ENCODE results near the gene ARHGEF17.

Gene ARHGEF17

DNA sequence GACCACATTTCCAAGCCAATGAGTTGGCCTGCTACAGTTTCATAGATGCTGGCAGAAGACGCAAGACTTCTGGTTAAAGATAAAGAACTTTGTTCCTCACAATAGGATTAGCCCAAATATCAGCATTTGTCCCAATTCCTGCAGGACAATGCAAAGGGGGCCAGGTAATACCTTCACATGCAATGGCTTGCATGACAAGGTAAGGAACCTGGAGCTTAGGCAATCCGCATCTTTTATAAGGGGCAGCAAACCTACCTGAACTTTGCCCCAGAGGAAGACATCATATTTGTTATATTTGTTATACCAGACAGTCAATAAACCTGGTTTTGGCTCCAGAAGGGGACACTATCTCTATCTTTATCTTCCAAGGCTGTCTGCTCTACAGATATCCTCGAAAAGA is 30.6 kb upstream of the ARHGEF17 start:
- TF ChIP-seq JUND (IDR thresholded peaks at IDR 0.05; ENCODE audit: low read depth): no peak
- in situ Hi-C loops (cut with HindIII; ENCODE audit: low pct_unique_long_range_greater_than_20kb, low sequenced_read_pairs): no loop called here
- no peak for DNase-seq (ENCODE audit: low read depth in 1 of 2, low spot score in 1 of 2)

DNA sequence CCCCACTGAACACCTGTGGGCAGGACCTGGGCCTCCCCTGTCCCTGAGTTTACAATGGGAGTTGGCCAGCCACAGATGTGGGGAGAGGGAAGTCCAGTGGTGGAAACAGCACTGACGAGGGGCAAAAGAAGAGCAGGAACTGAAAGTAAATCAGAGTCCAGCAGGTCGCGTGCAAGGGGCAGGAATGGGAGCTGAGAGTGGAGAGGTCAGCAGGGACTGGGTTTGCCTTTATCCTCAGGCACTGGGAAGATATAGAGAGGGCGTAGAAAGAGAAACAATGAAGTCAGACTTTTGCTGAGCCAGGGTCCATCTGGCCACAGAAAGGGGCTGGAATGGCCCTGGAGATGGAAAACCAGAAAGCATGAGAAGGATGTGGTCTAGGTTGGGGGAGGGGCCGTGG is 27.4 kb upstream of the ARHGEF17 start:
- TF ChIP-seq JUND (IDR thresholded peaks at IDR 0.05; ENCODE audit: low read depth): no peak
- in situ Hi-C loops (cut with HindIII; ENCODE audit: low pct_unique_long_range_greater_than_20kb, low sequenced_read_pairs): no loop called here
- DNase-seq (ENCODE audit: low read depth in 1 of 2, low spot score in 1 of 2): no peak

DNA sequence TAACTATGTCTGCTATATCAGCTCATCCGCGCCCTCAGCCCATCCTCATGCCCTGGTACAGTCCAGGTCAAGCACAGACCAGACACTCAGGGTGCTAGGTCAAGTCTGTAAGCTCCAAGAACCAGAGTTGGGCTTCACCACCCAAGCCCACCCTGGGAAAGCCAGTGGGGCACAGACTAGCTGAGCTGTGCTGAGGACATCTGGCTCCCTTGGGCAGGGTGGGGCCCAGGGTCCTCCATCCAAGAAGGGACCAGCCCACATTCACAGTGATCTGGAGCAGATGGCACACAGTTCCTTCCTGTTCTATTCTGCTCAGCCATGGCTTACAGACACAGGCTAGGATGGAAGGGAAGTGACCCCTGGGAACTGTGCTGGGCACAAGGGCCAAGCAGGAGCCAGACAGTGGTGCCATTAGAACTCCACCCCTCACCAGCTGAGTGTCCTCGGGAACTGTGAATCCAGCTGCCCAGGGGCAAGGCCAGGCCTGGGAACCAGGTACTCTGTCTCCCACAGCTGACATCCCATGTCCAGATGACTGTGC is 26.8 kb upstream of the ARHGEF17 start:
- no peak for DNase-seq (ENCODE audit: low read depth in 1 of 2, low spot score in 1 of 2)
- in situ Hi-C loops (cut with HindIII; ENCODE audit: low pct_unique_long_range_greater_than_20kb, low sequenced_read_pairs): no loop called here
- TF ChIP-seq JUND (IDR thresholded peaks at IDR 0.05; ENCODE audit: low read depth): no peak

DNA sequence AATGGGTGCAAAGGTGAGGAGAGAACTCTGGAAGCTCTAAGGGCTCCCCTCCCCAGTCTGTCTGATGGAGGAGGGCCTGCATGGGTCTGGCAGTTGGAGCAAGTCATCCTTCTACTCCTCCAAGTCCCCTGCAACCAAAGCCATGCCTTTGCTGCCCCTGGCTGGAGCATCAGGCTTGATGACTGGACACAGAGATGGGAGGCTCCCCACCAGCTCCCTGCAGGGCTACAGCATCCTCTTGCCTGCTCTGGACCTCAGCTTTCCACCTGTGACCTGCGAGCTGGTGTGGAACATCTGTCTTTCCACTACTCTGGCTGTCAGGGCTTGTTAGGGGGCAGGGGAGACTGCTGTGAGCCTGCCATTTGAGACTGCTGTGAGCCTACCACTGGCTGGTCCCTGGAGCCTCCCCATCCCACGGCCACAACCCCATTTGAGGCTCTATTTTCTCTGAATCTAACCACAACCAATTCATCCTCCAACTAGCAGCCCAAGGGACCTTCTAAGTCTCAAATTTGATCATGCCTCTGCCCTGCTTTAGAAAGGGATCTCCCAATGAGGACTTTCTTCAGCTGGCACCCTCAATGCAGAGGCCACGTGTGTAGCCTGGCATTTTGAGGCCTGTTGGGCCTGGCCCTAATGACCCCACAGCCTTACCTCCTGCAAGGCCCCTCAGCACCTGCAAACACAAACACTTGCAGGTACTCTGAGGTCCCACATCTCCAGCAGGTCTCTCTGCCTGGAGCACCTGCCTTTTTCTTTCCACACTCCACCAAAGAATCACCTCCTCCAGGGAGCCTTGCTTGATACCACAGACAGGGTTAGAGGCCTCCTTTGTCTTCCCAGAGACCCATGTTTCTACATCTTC is 26.0 kb upstream of the ARHGEF17 start:
- DNase-seq (ENCODE audit: low read depth in 1 of 2, low spot score in 1 of 2): no peak
- in situ Hi-C loops (cut with HindIII; ENCODE audit: low pct_unique_long_range_greater_than_20kb, low sequenced_read_pairs): no loop called here
- TF ChIP-seq JUND (IDR thresholded peaks at IDR 0.05; ENCODE audit: low read depth): no peak

DNA sequence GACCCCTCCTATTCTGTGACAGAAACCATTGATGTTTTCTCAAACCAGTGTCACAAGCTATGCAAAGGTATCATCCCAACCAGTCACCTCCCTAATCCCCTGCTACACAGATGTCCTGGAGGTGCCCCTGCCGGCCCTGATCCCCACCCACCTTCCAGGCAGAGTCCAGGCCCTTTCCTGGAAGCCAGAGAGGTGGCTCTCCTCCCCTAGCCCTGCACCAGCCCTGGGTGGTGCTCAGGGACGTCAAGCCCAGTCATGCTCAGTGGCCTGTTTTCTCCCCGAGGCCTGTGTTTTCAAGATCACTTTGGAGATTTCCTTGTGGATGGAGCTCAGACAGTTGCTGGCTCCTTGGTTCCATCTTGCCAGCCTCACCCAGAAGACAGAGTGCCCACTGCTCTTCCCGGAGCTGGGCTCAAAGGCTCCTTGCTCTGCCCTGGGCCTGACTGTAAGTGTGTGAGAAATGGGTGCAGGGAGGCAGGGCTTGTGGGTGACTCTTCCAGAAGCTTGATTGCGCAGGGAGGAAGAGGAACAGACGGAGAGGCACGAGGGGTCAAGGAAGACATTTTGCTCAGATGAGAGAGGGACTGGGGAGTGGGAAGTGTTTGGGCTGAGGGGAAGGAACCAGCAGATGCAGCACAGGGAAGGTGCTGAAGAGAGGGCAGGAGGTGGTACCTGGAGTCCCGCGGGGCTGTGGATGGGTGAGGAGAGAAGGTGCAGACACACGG is 24.6 kb upstream of the ARHGEF17 start:
- in situ Hi-C loops (cut with HindIII; ENCODE audit: low pct_unique_long_range_greater_than_20kb, low sequenced_read_pairs): no loop called here
- no peak for TF ChIP-seq JUND (IDR thresholded peaks at IDR 0.05; ENCODE audit: low read depth)

DNA sequence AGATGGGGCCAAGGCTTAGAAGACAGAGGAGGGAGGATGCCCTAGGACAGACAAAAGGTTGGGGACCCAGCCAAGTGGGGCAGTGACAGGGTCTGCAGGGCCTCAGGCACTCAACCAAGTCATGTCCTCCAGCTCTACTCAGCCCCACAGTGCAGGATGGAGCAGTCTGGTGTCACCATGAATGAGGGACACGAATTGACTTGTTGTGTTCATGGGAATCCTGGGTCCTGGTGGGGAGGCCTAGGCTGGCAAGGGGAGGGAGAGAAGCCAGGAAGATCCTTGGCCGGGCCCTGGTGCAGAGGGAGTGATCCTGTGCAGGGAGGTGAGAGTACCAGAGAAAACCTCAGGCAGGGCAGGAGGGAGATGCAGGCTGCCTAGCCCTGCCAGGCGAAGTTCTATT is 24.0 kb upstream of the ARHGEF17 start:
- no peak for DNase-seq (ENCODE audit: low read depth in 1 of 2, low spot score in 1 of 2)
- no peak for TF ChIP-seq JUND (IDR thresholded peaks at IDR 0.05; ENCODE audit: low read depth)
- in situ Hi-C loops (cut with HindIII; ENCODE audit: low pct_unique_long_range_greater_than_20kb, low sequenced_read_pairs): no loop called here

More for the DNA sequence above, 24.6 kb upstream of the ARHGEF17 start:
- peak in 1 of 2 experiments; percentile 72 for DNase-seq (ENCODE audit: low read depth in 1 of 2, low spot score in 1 of 2)

DNA sequence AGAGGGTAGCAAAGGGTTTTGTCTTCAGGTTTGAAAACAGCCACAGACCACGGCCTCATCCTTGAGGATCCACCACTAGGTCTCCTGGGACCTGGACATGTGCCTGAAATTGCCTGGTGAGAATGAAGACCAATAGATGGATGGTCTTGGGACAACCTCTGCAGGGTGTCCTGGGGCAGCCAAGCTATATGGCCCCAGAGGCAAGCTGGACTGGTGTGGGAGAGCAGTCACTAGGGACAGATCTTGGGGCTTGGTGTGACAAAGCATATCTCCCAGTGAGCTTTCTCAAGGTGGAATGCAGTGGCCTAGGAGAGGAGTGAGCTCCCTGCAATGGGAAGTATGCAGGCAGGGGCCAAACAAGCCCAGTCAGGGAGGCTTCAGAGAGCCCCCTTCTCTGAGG is 22.4 kb upstream of the ARHGEF17 start:
- DNase-seq (ENCODE audit: low read depth in 1 of 2, low spot score in 1 of 2): no peak
- no peak for TF ChIP-seq JUND (IDR thresholded peaks at IDR 0.05; ENCODE audit: low read depth)
- in situ Hi-C loops (cut with HindIII; ENCODE audit: low pct_unique_long_range_greater_than_20kb, low sequenced_read_pairs): no loop called here

DNA sequence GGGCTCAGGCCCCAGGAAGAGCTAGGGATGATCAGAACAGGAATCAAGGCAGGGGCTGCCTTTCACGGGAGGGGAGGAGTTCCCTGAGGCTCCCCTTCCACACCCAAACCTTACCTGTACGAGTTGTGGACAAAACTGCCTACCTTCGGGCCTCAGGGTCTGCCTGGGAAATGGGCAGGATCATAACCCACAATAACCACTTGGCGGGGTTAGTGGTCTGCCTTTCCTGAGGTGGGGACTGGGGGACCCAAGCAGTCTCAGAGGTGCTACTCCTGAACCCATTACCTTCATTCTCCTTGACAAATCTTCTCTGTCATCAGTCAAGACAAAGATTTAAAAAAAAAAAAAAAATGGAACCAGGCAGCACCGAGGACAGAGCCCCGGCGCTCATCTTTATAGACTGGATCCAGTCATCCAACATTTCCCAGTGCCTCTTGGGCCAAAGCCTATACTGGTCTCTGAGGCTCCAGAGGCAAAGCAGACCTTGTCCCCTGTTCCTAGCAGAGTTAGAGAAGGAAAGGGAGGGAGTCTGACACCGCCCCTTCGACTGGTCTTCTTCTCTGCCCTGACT is 21.8 kb upstream of the ARHGEF17 start:
- TF ChIP-seq JUND (IDR thresholded peaks at IDR 0.05; ENCODE audit: low read depth): no peak
- no peak for DNase-seq (ENCODE audit: low read depth in 1 of 2, low spot score in 1 of 2)
- in situ Hi-C loops (cut with HindIII; ENCODE audit: low pct_unique_long_range_greater_than_20kb, low sequenced_read_pairs): no loop called here

DNA sequence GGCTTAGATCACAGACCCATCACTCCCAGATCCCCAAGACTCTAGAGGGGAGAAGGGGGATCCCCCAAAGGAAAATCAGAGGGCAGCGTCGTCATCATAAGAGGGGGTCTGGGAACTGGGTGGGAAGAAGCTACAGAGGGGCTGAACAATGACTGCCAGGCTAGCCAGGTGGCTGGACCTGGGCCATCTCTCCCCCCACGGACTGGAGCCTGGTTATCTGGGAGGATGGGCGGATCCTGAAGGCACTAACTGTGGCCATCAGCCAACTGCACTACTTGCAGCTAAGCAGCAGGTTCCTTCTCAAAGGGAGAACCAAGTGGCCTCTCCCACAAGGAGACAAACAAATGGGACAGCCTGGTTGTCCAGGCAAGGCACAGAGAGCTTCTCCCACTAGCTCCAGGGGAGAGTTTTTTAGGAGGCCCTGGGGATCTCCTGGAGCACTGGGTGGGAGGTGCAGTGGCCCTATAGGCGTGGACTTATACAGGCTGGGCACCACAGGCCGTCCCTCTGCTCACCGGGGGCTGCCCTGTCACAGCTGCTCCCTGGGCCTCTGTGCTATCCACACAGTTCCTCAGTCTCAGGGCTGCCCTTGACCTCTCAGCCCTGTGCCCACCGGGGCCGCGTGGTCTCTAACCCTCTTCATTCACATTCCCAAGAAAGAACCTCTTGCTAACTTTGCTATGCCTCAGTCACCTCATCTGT is 20.5 kb upstream of the ARHGEF17 start:
- no peak for TF ChIP-seq JUND (IDR thresholded peaks at IDR 0.05; ENCODE audit: low read depth)
- in situ Hi-C loops (cut with HindIII; ENCODE audit: low pct_unique_long_range_greater_than_20kb, low sequenced_read_pairs): no loop called here
- no peak for DNase-seq (ENCODE audit: low read depth in 1 of 2, low spot score in 1 of 2)

DNA sequence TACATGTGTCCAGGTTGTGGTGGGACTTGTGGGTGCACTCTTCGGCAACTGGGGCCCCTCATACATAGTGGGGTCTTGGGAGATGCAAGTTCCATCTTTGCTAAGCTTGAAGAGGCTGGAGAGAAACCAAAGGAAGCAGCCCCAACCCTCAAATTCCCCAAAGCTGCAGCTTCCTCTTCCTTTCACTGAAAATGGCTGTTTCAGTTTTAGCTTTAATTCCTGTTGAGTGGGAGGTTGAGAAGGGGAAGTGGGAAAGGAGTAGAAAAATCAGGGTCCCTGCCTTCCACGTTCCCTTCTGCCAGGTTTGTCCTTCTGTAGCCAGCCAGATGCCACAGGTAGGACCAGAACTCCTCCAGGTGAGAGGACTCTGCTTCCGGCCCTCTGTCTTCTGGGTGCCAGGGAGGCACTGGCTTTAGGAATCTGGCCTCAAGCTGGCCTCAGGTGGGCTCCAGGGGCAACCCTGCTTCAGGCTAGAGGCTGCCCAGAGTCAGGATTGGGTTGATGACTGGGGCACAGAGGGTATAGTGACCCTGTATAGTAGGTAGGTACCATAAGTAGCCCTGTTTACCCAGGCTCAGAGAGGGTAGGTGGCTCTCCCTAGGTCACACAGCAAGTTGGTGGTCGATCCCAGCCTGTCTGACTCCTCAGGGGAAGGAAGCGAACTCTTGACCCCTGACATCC is 19.7 kb upstream of the ARHGEF17 start:
- DNase-seq (ENCODE audit: low read depth in 1 of 2, low spot score in 1 of 2): no peak
- TF ChIP-seq JUND (IDR thresholded peaks at IDR 0.05; ENCODE audit: low read depth): no peak
- in situ Hi-C loops (cut with HindIII; ENCODE audit: low pct_unique_long_range_greater_than_20kb, low sequenced_read_pairs): no loop called here

DNA sequence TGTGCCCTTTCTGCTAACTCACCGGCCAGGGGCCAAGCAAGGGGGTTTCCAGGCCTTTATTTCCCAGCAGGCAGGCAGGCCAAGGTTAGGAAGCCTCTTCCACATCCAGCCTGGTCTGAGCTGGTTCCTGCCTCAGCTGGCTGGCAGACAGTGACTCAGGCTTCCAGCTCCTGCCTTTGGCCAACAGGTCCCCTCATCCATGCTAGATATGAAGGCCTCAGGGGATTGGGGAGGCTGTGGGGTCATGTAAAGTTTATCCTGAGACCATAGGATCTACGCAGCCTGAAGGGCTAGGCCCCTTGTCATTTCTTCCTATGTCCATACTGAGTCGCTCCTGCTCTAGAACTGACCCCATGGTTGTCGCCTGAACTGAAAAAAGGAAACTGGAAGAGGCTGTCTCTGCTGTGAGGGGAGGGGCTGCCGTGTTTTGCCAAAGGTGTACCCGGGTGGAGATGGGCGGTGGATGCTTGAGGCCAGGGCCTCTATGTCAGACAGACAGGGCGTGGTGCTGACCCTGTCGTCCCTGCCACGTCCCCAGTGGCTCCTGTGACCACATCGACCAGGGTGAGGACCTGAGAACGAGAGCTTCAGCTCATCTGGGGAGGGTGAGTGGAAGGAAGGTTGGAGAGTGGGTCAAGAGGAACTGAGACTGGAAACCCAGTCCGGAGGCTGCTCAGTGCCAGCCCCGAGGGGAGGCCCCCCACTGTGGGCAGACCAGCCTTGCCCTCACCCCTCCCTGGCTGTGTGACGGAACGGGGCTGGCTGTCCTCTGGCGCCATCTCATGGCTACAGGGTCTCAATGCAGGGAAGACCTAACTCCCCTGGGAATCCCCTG is 19.0 kb upstream of the ARHGEF17 start:
- peak; percentile 69 to 79 for DNase-seq (ENCODE audit: low read depth in 1 of 2, low spot score in 1 of 2)
- no peak for TF ChIP-seq JUND (IDR thresholded peaks at IDR 0.05; ENCODE audit: low read depth)
- in situ Hi-C loops (cut with HindIII; ENCODE audit: low pct_unique_long_range_greater_than_20kb, low sequenced_read_pairs): no loop called here
